Trophoblast cell (in vitro differentiated cells and primary cell): ENCODE results near the gene CRELD2.
A peak's percentile ranks its signal among the peaks of the same experiment; 100 is the strongest.

Source experiments
- DNase-seq, 2 donors: peaks; one replicate each; pipeline ENCODE4 v3.0.0-alpha.2; 2016
- H2AFZ ChIP-seq: 2 replicates; pipeline ENCODE4 v1.6.1; 2013; ENCODE audit warnings: low read length, moderate library complexity, mild to moderate bottlenecking; ENCODE audit not compliant: insufficient read depth, poor library complexity
- H2AK5ac ChIP-seq: 2 replicates; pipeline ENCODE4 v1.6.1; 2013; ENCODE audit warnings: mild to moderate bottlenecking, low read length
- H2BK120ac ChIP-seq: 2 replicates; pipeline ENCODE4 v1.6.1; 2013; ENCODE audit warnings: low read length, mild to moderate bottlenecking, moderate library complexity; ENCODE audit not compliant: insufficient read depth, poor library complexity
- H2BK12ac ChIP-seq: 2 replicates; pipeline ENCODE4 v1.6.1; 2013; ENCODE audit warnings: mild to moderate bottlenecking, low read length, moderate library complexity
- H2BK5ac ChIP-seq: 2 replicates; pipeline ENCODE4 v1.6.1; 2013; ENCODE audit warnings: low read length, low read depth, moderate library complexity, mild to moderate bottlenecking; ENCODE audit not compliant: poor library complexity
- H3K14ac ChIP-seq: 2 replicates; pipeline ENCODE4 v1.6.1; 2013; ENCODE audit warnings: mild to moderate bottlenecking, low read length
- H3K18ac ChIP-seq: 2 replicates; pipeline ENCODE4 v1.6.1; 2013; ENCODE audit warnings: mild to moderate bottlenecking, low read length
- H3K23ac ChIP-seq: 2 replicates; pipeline ENCODE4 v1.6.1; 2013; ENCODE audit warnings: low read length
- H3K27ac ChIP-seq: 2 replicates; pipeline ENCODE4 v1.5.1; 2013; ENCODE audit warnings: low read depth, mild to moderate bottlenecking, inconsistent platforms, low read length, moderate library complexity
- H3K27me3 ChIP-seq: 2 replicates; pipeline ENCODE4 v1.6.1; 2013; ENCODE audit warnings: inconsistent platforms, mild to moderate bottlenecking, low read length, moderate library complexity; ENCODE audit not compliant: insufficient read depth
- H3K36me3 ChIP-seq, 2 experiments: 1 replicate in 1 of 2; 2 replicates in 1 of 2; pipeline ENCODE4 v1.6.1; 2013; ENCODE audit warnings: low read length in 2 of 2, mild to moderate bottlenecking in 2 of 2, moderate library complexity in 1 of 2; ENCODE audit not compliant: insufficient read depth in 2 of 2, control insufficient read depth in 1 of 2
- H3K4ac ChIP-seq: 2 replicates; pipeline ENCODE4 v1.6.1; 2013; ENCODE audit warnings: low read depth, mild to moderate bottlenecking, low read length, moderate library complexity
- H3K4me1 ChIP-seq, 2 experiments: 1 replicate in 1 of 2; 2 replicates in 1 of 2; pipeline ENCODE4 v1.6.1; 2013; ENCODE audit warnings: low read length in 2 of 2, mild to moderate bottlenecking in 2 of 2, moderate library complexity in 1 of 2; ENCODE audit not compliant: insufficient read depth in 2 of 2, control insufficient read depth in 1 of 2
- H3K4me2 ChIP-seq: 2 replicates; pipeline ENCODE4 v1.6.1; 2013; ENCODE audit warnings: inconsistent platforms, mild to moderate bottlenecking, low read length, moderate library complexity
- H3K4me3 ChIP-seq: 2 replicates; pipeline ENCODE4 v1.5.1; 2013; ENCODE audit warnings: mild to moderate bottlenecking, low read depth, low read length, inconsistent platforms
- H3K79me1 ChIP-seq: one replicate; pipeline ENCODE4 v1.6.1; 2013; ENCODE audit warnings: low read length
- H3K79me2 ChIP-seq: 2 replicates; pipeline ENCODE4 v1.6.1; 2013; ENCODE audit warnings: low read length, mild to moderate bottlenecking; ENCODE audit not compliant: control insufficient read depth, insufficient read depth, poor library complexity
- H3K9ac ChIP-seq: 2 replicates; pipeline ENCODE4 v1.6.1; 2013; ENCODE audit warnings: mild to moderate bottlenecking, low read length
- H3K9me3 ChIP-seq: 2 replicates; pipeline ENCODE4 v1.6.1; 2013; ENCODE audit warnings: low read depth, mild to moderate bottlenecking, control low read depth, inconsistent platforms, low read length; ENCODE audit not compliant: insufficient read depth
- H4K12ac ChIP-seq: 2 replicates; pipeline ENCODE4 v1.6.1; 2013; ENCODE audit warnings: low read depth, mild to moderate bottlenecking, low read length, moderate library complexity
- H4K8ac ChIP-seq: 2 replicates; pipeline ENCODE4 v1.6.1; 2013; ENCODE audit warnings: low read depth, mild to moderate bottlenecking, low read length, moderate library complexity
- H4K91ac ChIP-seq: one replicate; pipeline ENCODE4 v1.6.1; 2013; ENCODE audit warnings: low read depth, mild to moderate bottlenecking, low read length, moderate library complexity
- WGBS: extraction: QIAGEN DNeasy Blood & Tissue Kit; methylation state at CpG from one replicate; pipeline ENCODE4 v1.1.7; 2013; ENCODE audit warnings: missing lambda C conversion rate; ENCODE audit not compliant: insufficient read length, insufficient coverage; ENCODE audit errors: extremely low coverage; 5-methylcytosine and 5-hydroxymethylcytosine counted together

The CRELD2 gene

GRCh38 chr22:49959782-49960158 is 41.3 kb downstream of the CRELD2 start:
- Histone ChIP-seq H2BK120ac (peak overlapping the region; percentile 72), H3K4me1 (peaks cover 17 to 27% of the 10 kb centered on the region in 2 experiments), H2AFZ (peak overlapping the region; percentile 64), H3K79me1 (peaks cover 37% of the 10 kb centered on the region), H3K4me3 (peak overlapping the region; percentile 75), H3K36me3 (peaks cover 27 to 28% of the 10 kb centered on the region in 2 experiments), H3K23ac (no peak overlapping the region), H3K9me3 (peaks cover 2% of the 10 kb centered on the region), H3K4me2 (peak overlapping the region; percentile 74), H2AK5ac (peak overlapping the region; percentile 11), H3K27ac (peak overlapping the region; percentile 78), H2BK12ac (peak overlapping the region; percentile 16), H4K8ac (peak overlapping the region; percentile 95), H3K14ac (peak overlapping the region; percentile 90), H4K12ac (peak overlapping the region; percentile 90), H3K79me2 (peaks cover 25% of the 10 kb centered on the region), H3K9ac (peak overlapping the region; percentile 49), H2BK5ac (peak overlapping the region; percentile 74), H3K27me3 (no peaks in the 10 kb centered on the region), H3K18ac (peak overlapping the region; percentile 69), H4K91ac (peak overlapping the region; percentile 72), H3K4ac (peak overlapping the region; percentile 66)
- peak; percentile 89 to 93 for DNase-seq
- WGBS: no CpG with 5 or more reads among the region's 21 CpGs

GRCh38 chr22:49960159-49961004 is 41.9 kb downstream of the CRELD2 start, which contains the start of gene PIM3:
Gene PIM3 (plus strand): TSS chr22:49960772. CDS start chr22:49960948, 176 bp downstream.
- Histone ChIP-seq H2BK12ac (peak within 1 kb of the TSS; percentile 16), H3K4me3 (peak within 1 kb of the TSS; percentile 92), H4K91ac (peak within 1 kb of the TSS; percentile 93), H3K4me2 (peak within 1 kb of the TSS; percentile 74), H3K79me2 (peaks cover 25% of the 10 kb centered on the region), H3K79me1 (peaks cover 38% of the 10 kb centered on the region), H3K27ac (peak within 1 kb of the TSS; percentile 92), H3K18ac (peak within 1 kb of the TSS; percentile 97), H3K27me3 (no peaks in the 10 kb centered on the region), H4K8ac (peak within 1 kb of the TSS; percentile 95), H2AFZ (peak within 1 kb of the TSS; percentile 83), H3K4me1 (peaks cover 23 to 33% of the 10 kb centered on the region in 2 experiments), H3K9me3 (peaks cover 2% of the 10 kb centered on the region), H3K14ac (peak within 1 kb of the TSS; percentile 96), H2BK5ac (peak within 1 kb of the TSS; percentile 96), H4K12ac (peak within 1 kb of the TSS; percentile 90), H3K9ac (peak within 1 kb of the TSS; percentile 90), H3K36me3 (peaks cover 31 to 32% of the 10 kb centered on the region in 2 experiments), H3K23ac (no peak within 1 kb of the TSS), H2BK120ac (peak within 1 kb of the TSS; percentile 84), H2AK5ac (peak within 1 kb of the TSS; percentile 31), H3K4ac (peak within 1 kb of the TSS; percentile 97)
- DNase-seq: peak; percentile 99 to 100
- WGBS: no CpG with 5 or more reads among the region's 137 CpGs

GRCh38 chr22:49961005-49961600 is 42.7 kb downstream of the CRELD2 start:
- no peak overlapping the region for H3K23ac ChIP-seq
- H3K18ac ChIP-seq: peak overlapping the region; percentile 97
- peak overlapping the region; percentile 84 for H2BK5ac ChIP-seq
- no peak overlapping the region for H2BK12ac ChIP-seq
- no peak overlapping the region for H2AFZ ChIP-seq
- peak overlapping the region; percentile 57 for H4K8ac ChIP-seq
- peaks cover 27% of the 10 kb centered on the region for H3K79me2 ChIP-seq
- no CpG with 5 or more reads among the region's 84 CpGs for WGBS
- no peak overlapping the region for H2AK5ac ChIP-seq
- peaks cover 39% of the 10 kb centered on the region for H3K79me1 ChIP-seq
- H3K36me3 ChIP-seq: peaks cover 31 to 32% of the 10 kb centered on the region in 2 experiments
- H2BK120ac ChIP-seq: peak overlapping the region; percentile 84
- H3K27me3 ChIP-seq: no peaks in the 10 kb centered on the region
- H3K4me1 ChIP-seq: peaks cover 28 to 40% of the 10 kb centered on the region in 2 experiments
- H3K9ac ChIP-seq: peak overlapping the region; percentile 90
- peaks cover 2% of the 10 kb centered on the region for H3K9me3 ChIP-seq
- H3K4ac ChIP-seq: peak overlapping the region; percentile 97
- peak overlapping the region; percentile 74 for H3K4me2 ChIP-seq
- no peak overlapping the region for H4K12ac ChIP-seq
- H3K27ac ChIP-seq: peak overlapping the region; percentile 92
- DNase-seq: peak; percentile 70 to 79
- H4K91ac ChIP-seq: peak overlapping the region; percentile 90
- H3K4me3 ChIP-seq: peak overlapping the region; percentile 92
- H3K14ac ChIP-seq: peak overlapping the region; percentile 89

- Histone ChIP-seq H2AK5ac (peak overlapping the region; percentile 31), H2AFZ (peak overlapping the region; percentile 43), H3K4me1 (peaks cover 33 to 45% of the 10 kb centered on the region in 2 experiments), H4K8ac (peak overlapping the region; percentile 37), H4K91ac (peak overlapping the region; percentile 90), H3K79me2 (peaks cover 27% of the 10 kb centered on the region), H2BK5ac (peak overlapping the region; percentile 77), H3K4me2 (peak overlapping the region; percentile 74), H3K27ac (peak overlapping the region; percentile 92), H2BK120ac (peak overlapping the region; percentile 76), H3K9ac (peak overlapping the region; percentile 81), H3K23ac (no peak overlapping the region), H3K4me3 (peak overlapping the region; percentile 92), H3K14ac (peak overlapping the region; percentile 83), H3K9me3 (peaks cover 2% of the 10 kb centered on the region), H3K18ac (peak overlapping the region; percentile 78), H2BK12ac (peak overlapping the region; percentile 10), H3K79me1 (peaks cover 41% of the 10 kb centered on the region), H4K12ac (peak overlapping the region; percentile 39), H3K27me3 (no peaks in the 10 kb centered on the region), H3K36me3 (peaks cover 31 to 32% of the 10 kb centered on the region in 2 experiments), H3K4ac (peak overlapping the region; percentile 97)
- DNase-seq: no peak
- no CpG with 5 or more reads among the region's 49 CpGs for WGBS
These were observed 43.2 kb downstream of the CRELD2 start for GRCh38 chr22:49961601-49962011.
